ENCODE results near the gene FAM118B. TPM values are rescaled to one million over a fixed set of nuclear protein-coding genes. Genes with fewer than 3 reads are reported as not detected.

The FAM118B gene
- total and polyA plus RNA-seq, 2 of the 8 experiments (the other 6 are each of a cell fraction or from before 2014, with no cell fraction given) = 25.3 to 48.3 TPM

GRCh38 chr11:126267650-126268049 lies 56.1 kb downstream of the FAM118B start (continued):
- TF ChIP-seq, protein P1, sequence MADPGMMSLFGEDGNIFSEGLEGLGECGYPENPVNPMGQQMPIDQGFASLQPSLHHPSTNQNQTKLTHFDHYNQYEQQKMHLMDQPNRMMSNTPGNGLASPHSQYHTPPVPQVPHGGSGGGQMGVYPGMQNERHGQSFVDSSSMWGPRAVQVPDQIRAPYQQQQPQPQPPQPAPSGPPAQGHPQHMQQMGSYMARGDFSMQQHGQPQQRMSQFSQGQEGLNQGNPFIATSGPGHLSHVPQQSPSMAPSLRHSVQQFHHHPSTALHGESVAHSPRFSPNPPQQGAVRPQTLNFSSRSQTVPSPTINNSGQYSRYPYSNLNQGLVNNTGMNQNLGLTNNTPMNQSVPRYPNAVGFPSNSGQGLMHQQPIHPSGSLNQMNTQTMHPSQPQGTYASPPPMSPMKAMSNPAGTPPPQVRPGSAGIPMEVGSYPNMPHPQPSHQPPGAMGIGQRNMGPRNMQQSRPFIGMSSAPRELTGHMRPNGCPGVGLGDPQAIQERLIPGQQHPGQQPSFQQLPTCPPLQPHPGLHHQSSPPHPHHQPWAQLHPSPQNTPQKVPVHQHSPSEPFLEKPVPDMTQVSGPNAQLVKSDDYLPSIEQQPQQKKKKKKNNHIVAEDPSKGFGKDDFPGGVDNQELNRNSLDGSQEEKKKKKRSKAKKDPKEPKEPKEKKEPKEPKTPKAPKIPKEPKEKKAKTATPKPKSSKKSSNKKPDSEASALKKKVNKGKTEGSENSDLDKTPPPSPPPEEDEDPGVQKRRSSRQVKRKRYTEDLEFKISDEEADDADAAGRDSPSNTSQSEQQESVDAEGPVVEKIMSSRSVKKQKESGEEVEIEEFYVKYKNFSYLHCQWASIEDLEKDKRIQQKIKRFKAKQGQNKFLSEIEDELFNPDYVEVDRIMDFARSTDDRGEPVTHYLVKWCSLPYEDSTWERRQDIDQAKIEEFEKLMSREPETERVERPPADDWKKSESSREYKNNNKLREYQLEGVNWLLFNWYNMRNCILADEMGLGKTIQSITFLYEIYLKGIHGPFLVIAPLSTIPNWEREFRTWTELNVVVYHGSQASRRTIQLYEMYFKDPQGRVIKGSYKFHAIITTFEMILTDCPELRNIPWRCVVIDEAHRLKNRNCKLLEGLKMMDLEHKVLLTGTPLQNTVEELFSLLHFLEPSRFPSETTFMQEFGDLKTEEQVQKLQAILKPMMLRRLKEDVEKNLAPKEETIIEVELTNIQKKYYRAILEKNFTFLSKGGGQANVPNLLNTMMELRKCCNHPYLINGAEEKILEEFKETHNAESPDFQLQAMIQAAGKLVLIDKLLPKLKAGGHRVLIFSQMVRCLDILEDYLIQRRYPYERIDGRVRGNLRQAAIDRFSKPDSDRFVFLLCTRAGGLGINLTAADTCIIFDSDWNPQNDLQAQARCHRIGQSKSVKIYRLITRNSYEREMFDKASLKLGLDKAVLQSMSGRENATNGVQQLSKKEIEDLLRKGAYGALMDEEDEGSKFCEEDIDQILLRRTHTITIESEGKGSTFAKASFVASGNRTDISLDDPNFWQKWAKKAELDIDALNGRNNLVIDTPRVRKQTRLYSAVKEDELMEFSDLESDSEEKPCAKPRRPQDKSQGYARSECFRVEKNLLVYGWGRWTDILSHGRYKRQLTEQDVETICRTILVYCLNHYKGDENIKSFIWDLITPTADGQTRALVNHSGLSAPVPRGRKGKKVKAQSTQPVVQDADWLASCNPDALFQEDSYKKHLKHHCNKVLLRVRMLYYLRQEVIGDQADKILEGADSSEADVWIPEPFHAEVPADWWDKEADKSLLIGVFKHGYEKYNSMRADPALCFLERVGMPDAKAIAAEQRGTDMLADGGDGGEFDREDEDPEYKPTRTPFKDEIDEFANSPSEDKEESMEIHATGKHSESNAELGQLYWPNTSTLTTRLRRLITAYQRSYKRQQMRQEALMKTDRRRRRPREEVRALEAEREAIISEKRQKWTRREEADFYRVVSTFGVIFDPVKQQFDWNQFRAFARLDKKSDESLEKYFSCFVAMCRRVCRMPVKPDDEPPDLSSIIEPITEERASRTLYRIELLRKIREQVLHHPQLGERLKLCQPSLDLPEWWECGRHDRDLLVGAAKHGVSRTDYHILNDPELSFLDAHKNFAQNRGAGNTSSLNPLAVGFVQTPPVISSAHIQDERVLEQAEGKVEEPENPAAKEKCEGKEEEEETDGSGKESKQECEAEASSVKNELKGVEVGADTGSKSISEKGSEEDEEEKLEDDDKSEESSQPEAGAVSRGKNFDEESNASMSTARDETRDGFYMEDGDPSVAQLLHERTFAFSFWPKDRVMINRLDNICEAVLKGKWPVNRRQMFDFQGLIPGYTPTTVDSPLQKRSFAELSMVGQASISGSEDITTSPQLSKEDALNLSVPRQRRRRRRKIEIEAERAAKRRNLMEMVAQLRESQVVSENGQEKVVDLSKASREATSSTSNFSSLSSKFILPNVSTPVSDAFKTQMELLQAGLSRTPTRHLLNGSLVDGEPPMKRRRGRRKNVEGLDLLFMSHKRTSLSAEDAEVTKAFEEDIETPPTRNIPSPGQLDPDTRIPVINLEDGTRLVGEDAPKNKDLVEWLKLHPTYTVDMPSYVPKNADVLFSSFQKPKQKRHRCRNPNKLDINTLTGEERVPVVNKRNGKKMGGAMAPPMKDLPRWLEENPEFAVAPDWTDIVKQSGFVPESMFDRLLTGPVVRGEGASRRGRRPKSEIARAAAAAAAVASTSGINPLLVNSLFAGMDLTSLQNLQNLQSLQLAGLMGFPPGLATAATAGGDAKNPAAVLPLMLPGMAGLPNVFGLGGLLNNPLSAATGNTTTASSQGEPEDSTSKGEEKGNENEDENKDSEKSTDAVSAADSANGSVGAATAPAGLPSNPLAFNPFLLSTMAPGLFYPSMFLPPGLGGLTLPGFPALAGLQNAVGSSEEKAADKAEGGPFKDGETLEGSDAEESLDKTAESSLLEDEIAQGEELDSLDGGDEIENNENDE (IDR thresholded peaks at IDR 0.05; ENCODE audit: insufficient replicate concordance, low read length) = no peak
- TF ChIP-seq HDAC6 (IDR thresholded peaks at IDR 0.05; ENCODE audit: low read depth, low read length) (no peak), RXRA (IDR thresholded peaks at IDR 0.05; ENCODE audit: insufficient read depth, low read depth, low read length) (no peak), CTBP2 (IDR thresholded peaks at IDR 0.05; ENCODE audit: borderline replicate concordance, insufficient read depth, insufficient read length, low read length) (no peak), ASH2L (IDR thresholded peaks at IDR 0.05; ENCODE audit: low read length) (no peak), NANOG (IDR thresholded peaks at IDR 0.05; ENCODE audit: insufficient read depth, low read depth, low read length, poor library complexity, severe bottlenecking) (no peak), RFX5 (IDR thresholded peaks at IDR 0.05; ENCODE audit: borderline replicate concordance, low read depth, low read length) (no peak), CEBPB (IDR thresholded peaks at IDR 0.05; ENCODE audit: low read depth, low read length) (no peak)
